Stomach (tissue), 4 donors: ENCODE results near the gene PHLDB3.

Source experiments
- CTCF ChIP-seq, 7 experiments: fragments of 450-650 bp in 4 of 7; fragments of 200-600 bp in 3 of 7; sonication (generic) in 3 of 7; IDR thresholded peaks; one replicate each; pipeline ENCODE4 v1.5.1; 2016 to 2019; ENCODE audit warnings: antibody characterized with exemption in 7 of 7, control low read depth in 2 of 7, mild to moderate bottlenecking in 1 of 7
- EP300 ChIP-seq: sonication (generic); formaldehyde crosslinking; IDR thresholded peaks from one replicate; pipeline ENCODE4 v1.6.1; 2017; ENCODE audit warnings: antibody characterized with exemption

- TF ChIP-seq CTCF (IDR thresholded peaks at IDR 0.05) (no peak), EP300 (no peak)
Measured at GRCh38 chr19:43532962-43533545, 28.5 kb upstream of the PHLDB3 start, which contains the start of gene ZNF575.
